Neural progenitor cell (in vitro differentiated cells): ENCODE data around the gene AP2A2.

Experiments
- CTCF ChIP-seq: fragments of 200-600 bp; sonication (generic); IDR thresholded peaks from 2 replicates; pipeline ENCODE4 v1.5.1; 2017; ENCODE audit warnings: antibody characterized with exemption, mild to moderate bottlenecking
- EZH2 ChIP-seq: fragments of 200-600 bp; sonication (generic); IDR thresholded peaks from 2 replicates; pipeline ENCODE4 v1.6.1; 2017; ENCODE audit warnings: antibody characterized with exemption, mild to moderate bottlenecking, moderate library complexity

GRCh38 chr11:924406-925157, 1.1 kb upstream of the AP2A2 start:
- no peak for TF ChIP-seq CTCF
- no peak for TF ChIP-seq EZH2
